Osteoblast (primary cell): ENCODE data around the gene C2CD2. TPM values are rescaled to one million over a fixed set of nuclear protein-coding genes. Genes with fewer than 3 reads are reported as not detected.

Source experiments
- DNase-seq: peaks from one replicate; pipeline ENCODE4 v3.0.0; 2011; ENCODE audit warnings: low spot score, mixed read lengths; ENCODE audit not compliant: insufficient read length; ENCODE audit errors: missing footprints
- H2AFZ ChIP-seq: 2 replicates; pipeline ENCODE4 v1.6.0; 2011; ENCODE audit warnings: mild to moderate bottlenecking, low read length
- H3K27ac ChIP-seq: 2 replicates; pipeline ENCODE4 v1.5.1; 2011; ENCODE audit warnings: mild to moderate bottlenecking, low read depth, low read length, moderate library complexity
- H3K27me3 ChIP-seq: 2 replicates; pipeline ENCODE4 v1.6.0; 2012; ENCODE audit warnings: mild to moderate bottlenecking, control low read depth, inconsistent platforms, low read length, moderate library complexity; ENCODE audit not compliant: insufficient read depth
- H3K36me3 ChIP-seq: 2 replicates; pipeline ENCODE4 v1.5.1; 2011; ENCODE audit warnings: mild to moderate bottlenecking, low read length, control low read depth, moderate library complexity; ENCODE audit not compliant: insufficient read depth
- H3K4me1 ChIP-seq: 2 replicates; pipeline ENCODE4 v1.5.1; 2011; ENCODE audit warnings: mild to moderate bottlenecking, low read length, control low read depth, moderate library complexity; ENCODE audit not compliant: insufficient read depth
- H3K4me2 ChIP-seq: 2 replicates; pipeline ENCODE4 v1.6.0; 2011; ENCODE audit warnings: mild to moderate bottlenecking, low read length; ENCODE audit not compliant: insufficient read depth
- H3K4me3 ChIP-seq: fragments of 200-600 bp; sonication (generic); 3 replicates; pipeline ENCODE4 v1.5.1; 2012; ENCODE audit warnings: mild to moderate bottlenecking, low read length, inconsistent platforms; ENCODE audit not compliant: insufficient read depth
- H3K79me2 ChIP-seq: 2 replicates; pipeline ENCODE4 v1.6.0; 2012; ENCODE audit warnings: mild to moderate bottlenecking, low read length, control low read depth, inconsistent platforms; ENCODE audit not compliant: insufficient read depth
- H3K9me3 ChIP-seq: 2 replicates; pipeline ENCODE4 v1.5.1; 2011; ENCODE audit warnings: low read depth, low read length, control low read depth
- H4K20me1 ChIP-seq: 2 replicates; pipeline ENCODE4 v1.6.0; 2012; ENCODE audit warnings: mild to moderate bottlenecking, low read length, control low read depth; ENCODE audit not compliant: insufficient read depth
- CTCF ChIP-seq: IDR thresholded peaks from 2 replicates; pipeline ENCODE4 v1.5.1; 2011; ENCODE audit warnings: mild to moderate bottlenecking, low read depth, low read length, moderate library complexity; ENCODE audit errors: extremely low read depth
- total RNA-seq: library from RNA; depleted of rRNA; stranded (reverse); fragments of >200 nt; gene quantifications from 2 replicates; pipeline ENCODE4 v1.2.3, GENCODE V29; 2012

C2CD2 gene
- total RNA-seq, 1 donor, result 40.9 TPM

GRCh38 chr21:41883582-41883981, 70.2 kb downstream of the C2CD2 start:
- Histone ChIP-seq H3K36me3 (no peaks in the 10 kb centered on the region), H3K27ac (no peak overlapping the region), H3K27me3 (no peaks in the 10 kb centered on the region), H2AFZ (no peak overlapping the region), H3K79me2 (no peaks in the 10 kb centered on the region), H3K9me3 (no peaks in the 10 kb centered on the region), H3K4me1 (no peaks in the 10 kb centered on the region), H4K20me1 (no peaks in the 10 kb centered on the region), H3K4me3 (no peak overlapping the region), H3K4me2 (no peak overlapping the region)
- no peak for DNase-seq
- no peak for TF ChIP-seq CTCF

GRCh38 chr21:41881051-41881450, 72.8 kb downstream of the C2CD2 start:
- Histone ChIP-seq H3K79me2 (peaks cover 22% of the 10 kb centered on the region), H3K4me3 (no peak overlapping the region), H3K4me1 (peaks cover 11% of the 10 kb centered on the region), H3K9me3 (no peaks in the 10 kb centered on the region), H2AFZ (no peak overlapping the region), H3K4me2 (no peak overlapping the region), H4K20me1 (no peaks in the 10 kb centered on the region), H3K36me3 (no peaks in the 10 kb centered on the region), H3K27ac (no peak overlapping the region), H3K27me3 (no peaks in the 10 kb centered on the region)
- DNase-seq, result no peak
- no peak for TF ChIP-seq CTCF

- DNase-seq, result no peak
- no peak for TF ChIP-seq CTCF
- Histone ChIP-seq H3K36me3 (no peaks in the 10 kb centered on the region), H3K27ac (peak overlapping the region; percentile 89), H3K4me3 (no peak overlapping the region), H2AFZ (no peak overlapping the region), H3K9me3 (no peaks in the 10 kb centered on the region), H3K4me2 (peak overlapping the region; percentile 83), H4K20me1 (no peaks in the 10 kb centered on the region), H3K4me1 (peaks cover 11% of the 10 kb centered on the region), H3K79me2 (peaks cover 31% of the 10 kb centered on the region), H3K27me3 (no peaks in the 10 kb centered on the region)
These were observed 73.7 kb downstream of the C2CD2 start for GRCh38 chr21:41880153-41880552.

GRCh38 chr21:41879190-41879998, 74.4 kb downstream of the C2CD2 start, which contains the start of gene PRDM15:
TSS of gene PRDM15 (minus strand) at chr21:41879344. CDS start at chr21:41860363, 18,981 bp downstream.
- no peaks in the 10 kb centered on the region for H3K9me3 ChIP-seq
- no peaks in the 10 kb centered on the region for H3K27me3 ChIP-seq
- no peaks in the 10 kb centered on the region for H3K36me3 ChIP-seq
- peaks cover 38% of the 10 kb centered on the region for H3K79me2 ChIP-seq
- H3K4me1 ChIP-seq, result peaks cover 11% of the 10 kb centered on the region
- H3K4me3 ChIP-seq, result peak within 1 kb of the TSS; percentile 84
- peak within 1 kb of the TSS; percentile 99 for H3K4me2 ChIP-seq
- peak within 1 kb of the TSS; percentile 81 for H2AFZ ChIP-seq
- H4K20me1 ChIP-seq, result no peaks in the 10 kb centered on the region
- no peak for TF ChIP-seq CTCF
- peak within 1 kb of the TSS; percentile 89 for H3K27ac ChIP-seq
- DNase-seq, result peak; percentile 98
